B cell (primary cell): ENCODE measurements around the gene TRERF1. TPM values are rescaled to one million over a fixed set of nuclear protein-coding genes. Genes with fewer than 3 reads are reported as not detected.

Experiments used
- ATAC-seq: fragments of 200-7000 bp; cut with Tn5 transposase; one replicate; pipeline ENCODE4 v1.10.0; 2021; ENCODE audit warnings: low read depth, mild to moderate bottlenecking, moderate number of reproducible peaks, moderate library complexity
- CTCF ChIA-PET: fragments of 350-600 bp; sonication (Branson Sonifier 250); formaldehyde crosslinking; loops from one replicate; lab custom pipeline; 2021; ENCODE audit warnings: antibody characterized with exemption, inconsistent platforms; lab: Charles Lee
- POLR2A ChIA-PET: fragments of 350-600 bp; sonication (Branson Sonifier 250); formaldehyde crosslinking; loops from one replicate; lab custom pipeline; 2021; ENCODE audit warnings: antibody characterized with exemption; lab: Charles Lee
- DNase-seq: peaks from one replicate; pipeline ENCODE4 v3.0.0; 2013
- H2AFZ ChIP-seq: 2 replicates; pipeline ENCODE4 v1.6.1; 2012; ENCODE audit warnings: mild to moderate bottlenecking, low read depth, low read length; ENCODE audit not compliant: insufficient read depth, poor library complexity, severe bottlenecking
- H3K27ac ChIP-seq, 2 donors: 1 replicate in 1 of 2; 2 replicates in 1 of 2; pipeline ENCODE4 v1.5.1; 2012 to 2013; ENCODE audit warnings: low read length in 2 of 2, mild to moderate bottlenecking in 2 of 2, moderate library complexity in 1 of 2
- H3K27me3 ChIP-seq, 4 experiments: fragments of 200-600 bp in 1 of 4; sonication (generic) in 1 of 4; replicated peaks in 1 of 4; 1 replicate in 2 of 4; 2 replicates in 2 of 4; pipeline versions ENCODE4 v1.6.1 to v1.7.0; 2013 to 2016; ENCODE audit warnings: low read length in 3 of 4, mild to moderate bottlenecking in 2 of 4, mixed read lengths in 1 of 4, moderate library complexity in 1 of 4; ENCODE audit not compliant: insufficient read depth in 4 of 4, control insufficient read depth in 3 of 4; ENCODE audit errors: control extremely low read depth in 1 of 4
- H3K36me3 ChIP-seq, 2 experiments: replicated peaks in 1 of 2; 1 replicate in 1 of 2; 2 replicates in 1 of 2; pipeline versions ENCODE4 v1.6.1 to v1.7.1; 2013; ENCODE audit warnings: low read length in 1 of 2; ENCODE audit not compliant: insufficient read depth in 2 of 2, control insufficient read depth in 1 of 2; ENCODE audit errors: control extremely low read depth in 1 of 2, extremely low read depth in 1 of 2
- H3K4me1 ChIP-seq, 2 donors: fragments of 200-600 bp in 1 of 2; sonication (generic) in 1 of 2; 1 replicate in 1 of 2; 2 replicates in 1 of 2; pipeline versions ENCODE4 v1.5.1 to v1.6.1; 2013 to 2017; ENCODE audit warnings: low read length in 2 of 2; ENCODE audit not compliant: control insufficient read depth in 2 of 2, insufficient read depth in 2 of 2
- H3K4me2 ChIP-seq: replicated peaks from 2 replicates; pipeline ENCODE3; 2012; ENCODE audit warnings: mild to moderate bottlenecking, low read depth, low read length; ENCODE audit not compliant: poor library complexity, severe bottlenecking
- H3K4me3 ChIP-seq, 5 experiments: fragments of 200-600 bp in 1 of 5; sonication (generic) in 1 of 5; 1 replicate in 3 of 5; 2 replicates in 2 of 5; pipeline versions ENCODE4 v1.5.1 to v1.7.0; 2011 to 2016; ENCODE audit warnings: low read length in 4 of 5, mild to moderate bottlenecking in 4 of 5, low read depth in 2 of 5, control low read depth in 1 of 5, moderate library complexity in 1 of 5; ENCODE audit not compliant: insufficient read depth in 1 of 5; ENCODE audit errors: control extremely low read depth in 1 of 5, extremely low read depth in 1 of 5
- H3K79me2 ChIP-seq: fragments of 200-600 bp; sonication (generic); one replicate; pipeline ENCODE4 v1.6.0; 2016; ENCODE audit warnings: low read length; ENCODE audit not compliant: control insufficient read depth, insufficient read depth
- H3K9ac ChIP-seq: fragments of 200-600 bp; sonication (generic); 2 replicates; pipeline ENCODE4 v1.6.1; 2017; ENCODE audit warnings: mild to moderate bottlenecking, low read length, moderate library complexity
- H3K9me3 ChIP-seq, 3 donors: one replicate each; pipeline versions ENCODE4 v1.6.1 to v1.7.1; 2013; ENCODE audit warnings: low read length in 2 of 3; ENCODE audit not compliant: control insufficient read depth in 2 of 3, insufficient read depth in 1 of 3; ENCODE audit errors: control extremely low read depth in 1 of 3
- H4K20me1 ChIP-seq: 2 replicates; pipeline ENCODE4 v1.6.0; 2012; ENCODE audit warnings: mild to moderate bottlenecking, low read length; ENCODE audit not compliant: insufficient read depth, control insufficient read depth, poor library complexity, severe bottlenecking
- H3K27ac Mint-ChIP-seq: one replicate; pipeline ENCODE4 v1.8.0; 2021; ENCODE audit warnings: mixed read lengths
- H3K27me3 Mint-ChIP-seq: one replicate; pipeline ENCODE4 v1.8.0; 2021; ENCODE audit warnings: mixed read lengths
- H3K4me1 Mint-ChIP-seq: one replicate; pipeline ENCODE4 v1.8.0; 2021; ENCODE audit warnings: mixed read lengths
- H3K4me3 Mint-ChIP-seq: one replicate; pipeline ENCODE4 v1.8.0; 2021; ENCODE audit warnings: mixed read lengths
- H3K9me3 Mint-ChIP-seq: one replicate; pipeline ENCODE4 v1.8.0; 2022; ENCODE audit warnings: mixed read lengths; ENCODE audit not compliant: insufficient read depth
- EZH2 ChIP-seq: IDR thresholded peaks from 2 replicates; pipeline ENCODE4 v1.6.1; 2012; ENCODE audit warnings: borderline replicate concordance, low read depth, mild to moderate bottlenecking, moderate library complexity, low read length; ENCODE audit not compliant: insufficient read depth, poor library complexity, severe bottlenecking
- WGBS: methylation state at CpG from one replicate; pipeline ENCODE4 v1.1.5; 2013; ENCODE audit warnings: missing lambda C conversion rate; ENCODE audit not compliant: insufficient coverage; 5-methylcytosine and 5-hydroxymethylcytosine counted together
- intact Hi-C: fragments of 100-400 bp; cut with micrococcal nuclease; formaldehyde crosslinking; loops from one replicate; pipeline ENCODE4 v1.10.0; 2022
- polyA plus RNA-seq: library from polyadenylated mRNA; depleted of rRNA; stranded (reverse); fragments of >200 nt; gene quantifications from 2 replicates; pipeline ENCODE4 v1.2.3, GENCODE V29; 2012
- total RNA-seq, 2 donors: library from RNA; stranded (reverse); fragments of 120-200 nt in 1 of 2; gene quantifications; 1 replicate in 1 of 2; 2 replicates in 1 of 2; pipeline versions ENCODE4 v1.2.3 to v1.2.4, GENCODE V29; 2013 to 2022
- TF ChIP-seq, protein P1 (sequence below): fragments of 200-600 bp; IDR thresholded peaks from one replicate; pipeline ENCODE4 v1.8.0; 2022; ENCODE audit warnings: antibody characterized with exemption, mild to moderate bottlenecking

Gene TRERF1
- total and polyA plus RNA-seq, 2 donors (not counting 1 experiment from before 2014, with no cell fraction given): 3.5 to 6.7 TPM

DNA sequence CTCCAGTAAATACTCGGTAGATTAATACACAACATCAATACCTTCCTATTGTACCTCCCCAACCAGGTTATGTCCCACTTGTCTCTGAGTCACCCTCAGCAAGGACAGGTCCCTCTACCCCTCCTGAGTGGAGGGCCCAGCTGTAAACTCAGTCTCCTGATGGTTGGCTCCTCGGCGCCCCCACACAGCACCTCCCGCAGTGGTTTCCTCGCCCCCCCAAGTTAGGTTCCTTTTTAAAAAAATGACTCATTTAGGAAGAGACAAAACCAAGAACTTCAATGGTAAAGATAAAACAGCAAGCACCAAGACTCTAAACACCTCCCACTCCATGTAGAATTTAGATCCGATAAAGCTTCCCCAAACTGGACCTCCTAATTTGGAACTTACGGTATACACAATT lies 83.5 kb downstream of the TRERF1 start:
- intact Hi-C loops: no loop called here
- DNase-seq (no peak), ATAC-seq (no peak)
- no peaks in the 10 kb centered on the region for H3K27me3 ChIP-seq
- Mint-ChIP-seq H3K27ac (peak overlapping the region; percentile 86), H3K4me1 (peaks cover 46% of the 10 kb centered on the region), H3K4me3 (peak overlapping the region; percentile 82), H3K27me3 (no peaks in the 10 kb centered on the region), H3K9me3 (no peaks in the 10 kb centered on the region)
- 23% methylated on average over 6 of the region's 7 CpGs for whole genome bisulfite sequencing
- ChIA-PET CTCF (interaction anchor here (1.2 to 1.3 kb wide), 2 partner anchors 10 to 13 kb away, joined by 3 read pairs; no protein-coding TSS in a partner anchor), POLR2A (interaction anchor here (0.6 kb wide), 1 partner anchor 378 kb away, joined by 7 read pairs; the partner anchor contains the start of gene TBCC)
- peak overlapping the region; percentile 62 for H2AFZ ChIP-seq
- peak overlapping the region; percentile 75 for H3K4me2 ChIP-seq
- TF ChIP-seq, protein P1, sequence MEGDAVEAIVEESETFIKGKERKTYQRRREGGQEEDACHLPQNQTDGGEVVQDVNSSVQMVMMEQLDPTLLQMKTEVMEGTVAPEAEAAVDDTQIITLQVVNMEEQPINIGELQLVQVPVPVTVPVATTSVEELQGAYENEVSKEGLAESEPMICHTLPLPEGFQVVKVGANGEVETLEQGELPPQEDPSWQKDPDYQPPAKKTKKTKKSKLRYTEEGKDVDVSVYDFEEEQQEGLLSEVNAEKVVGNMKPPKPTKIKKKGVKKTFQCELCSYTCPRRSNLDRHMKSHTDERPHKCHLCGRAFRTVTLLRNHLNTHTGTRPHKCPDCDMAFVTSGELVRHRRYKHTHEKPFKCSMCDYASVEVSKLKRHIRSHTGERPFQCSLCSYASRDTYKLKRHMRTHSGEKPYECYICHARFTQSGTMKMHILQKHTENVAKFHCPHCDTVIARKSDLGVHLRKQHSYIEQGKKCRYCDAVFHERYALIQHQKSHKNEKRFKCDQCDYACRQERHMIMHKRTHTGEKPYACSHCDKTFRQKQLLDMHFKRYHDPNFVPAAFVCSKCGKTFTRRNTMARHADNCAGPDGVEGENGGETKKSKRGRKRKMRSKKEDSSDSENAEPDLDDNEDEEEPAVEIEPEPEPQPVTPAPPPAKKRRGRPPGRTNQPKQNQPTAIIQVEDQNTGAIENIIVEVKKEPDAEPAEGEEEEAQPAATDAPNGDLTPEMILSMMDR: no peak
- TF ChIP-seq EZH2: no peak
- H3K9ac ChIP-seq: peak overlapping the region; percentile 54
- no peaks in the 10 kb centered on the region for H3K79me2 ChIP-seq
- H3K4me3 ChIP-seq: peak overlapping the region in 2 of 5 experiments; percentile 29 to 36
- H3K36me3 ChIP-seq: no peaks in the 10 kb centered on the region
- peak overlapping the region; percentile 52 to 58 for H3K27ac ChIP-seq
- peaks cover 27 to 54% of the 10 kb centered on the region in 2 donors for H3K4me1 ChIP-seq
- no peaks in the 10 kb centered on the region for H3K9me3 ChIP-seq
- H4K20me1 ChIP-seq: no peaks in the 10 kb centered on the region

DNA sequence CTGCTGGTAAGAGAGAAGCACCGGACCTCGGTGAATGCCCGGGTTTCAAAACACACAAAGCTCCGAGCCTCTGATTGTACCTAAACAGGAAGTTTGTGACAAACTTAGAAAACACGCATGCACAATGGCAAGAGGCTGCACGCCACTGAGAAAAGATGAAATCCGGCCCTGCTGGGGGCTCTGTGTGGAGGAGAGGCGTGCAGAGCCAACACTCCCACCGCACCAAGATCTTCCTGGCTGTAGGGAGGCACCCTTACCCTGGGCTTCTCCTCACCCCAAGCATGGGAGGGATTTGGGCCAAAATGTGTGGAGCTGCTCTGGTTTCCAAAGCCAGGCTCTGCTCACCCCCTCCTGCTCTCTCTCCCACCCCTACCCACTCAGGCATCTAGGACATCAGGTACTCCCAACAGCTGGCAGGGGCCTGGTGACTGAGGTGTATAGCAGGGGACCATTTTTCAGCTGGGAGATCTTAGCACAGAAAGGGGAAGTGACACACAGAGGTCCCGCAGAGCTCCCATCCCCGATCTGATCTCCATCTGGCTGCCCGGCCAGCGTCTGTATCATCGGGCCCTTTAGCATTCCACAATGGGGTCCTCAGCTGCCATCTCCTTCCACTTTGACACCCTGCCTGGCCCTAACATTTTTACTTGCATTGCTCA lies 84.2 kb downstream of the TRERF1 start:
- H3K9me3 Mint-ChIP-seq: no peaks in the 10 kb centered on the region
- ATAC-seq (peak; percentile 76), DNase-seq (peak; percentile 61)
- Histone ChIP-seq H3K9me3 (no peaks in the 10 kb centered on the region), H3K4me3 (peak overlapping the region in 4 of 5 experiments; percentile 8 to 36 (median 20)), H4K20me1 (no peaks in the 10 kb centered on the region), H3K4me2 (peak overlapping the region; percentile 75), H3K9ac (peak overlapping the region; percentile 54), H3K27me3 (no peaks in the 10 kb centered on the region), H2AFZ (peak overlapping the region; percentile 62), H3K36me3 (no peaks in the 10 kb centered on the region), H3K4me1 (peaks cover 27 to 51% of the 10 kb centered on the region in 2 donors), H3K27ac (peak overlapping the region; percentile 52 to 58), H3K79me2 (no peaks in the 10 kb centered on the region)
- ChIA-PET POLR2A (interaction anchor here (1.0 to 1.6 kb wide), 2 partner anchors 23 to 85 kb away, joined by 5 to 6 read pairs; no protein-coding TSS in a partner anchor), CTCF (interaction anchor here (1.1 to 1.3 kb wide), 3 partner anchors 11 to 180 kb away, joined by 3 read pairs; no protein-coding TSS in a partner anchor)
- TF ChIP-seq, protein P1: no peak
- no peak for TF ChIP-seq EZH2
- peaks cover 44% of the 10 kb centered on the region for H3K4me1 Mint-ChIP-seq
- peak overlapping the region; percentile 86 for H3K27ac Mint-ChIP-seq
- H3K27me3 Mint-ChIP-seq: no peaks in the 10 kb centered on the region
- intact Hi-C loops: no loop called here
- 25% methylated on average over 13 of the region's 14 CpGs for WGBS
- peak overlapping the region; percentile 82 for H3K4me3 Mint-ChIP-seq
